GM12878 (cell line): ENCODE data around the gene LILRB5. TPM values are rescaled to one million over a fixed set of nuclear protein-coding genes. Genes with fewer than 3 reads are reported as not detected.

Source experiments
- JUNB ChIP-seq: IDR thresholded peaks from 2 replicates; pipeline ENCODE4 v1.6.1; 2016; ENCODE audit warnings: antibody characterized with exemption, mild to moderate bottlenecking
- microRNA-seq: library from miRNA; unstranded; fragments of <30 nt; microRNA quantifications from one replicate; pipeline ENCODE4, GENCODE V29; 2018
- polyA plus RNA-seq, 11 experiments: library from polyadenylated mRNA; depleted of rRNA in 4 of 11; unstranded in 6 of 11; stranded (reverse) in 5 of 11; fragments of >200 nt; fragmentation: Nextera tagmentation in 4 of 11; fragmentation: Illumina TruSeq in 1 of 11; extraction: Ambion mirVana in 4 of 11; extraction: Trizol in 1 of 11; gene quantifications; 1 replicate in 1 of 11; 2 replicates in 10 of 11; pipeline versions ENCODE4 v1.2.1 to v1.2.3, GENCODE V29; 2011 to 2016; ENCODE audit warnings: inconsistent platforms in 2 of 11, missing spikeins in 2 of 11, low read depth in 1 of 11
- small RNA-seq: library from RNA; depleted of rRNA; stranded (forward); fragments of <200 nt; gene quantifications from one replicate; pipeline ENCODE3, GENCODE V24; 2014
- total RNA-seq, 4 experiments: library from RNA; depleted of rRNA in 3 of 4; stranded (reverse); fragments of >200 nt in 3 of 4; fragmentation: Illumina TruSeq in 1 of 4; extraction: Trizol in 1 of 4; gene quantifications; 2 replicates each; pipeline versions ENCODE4 v1.2.1 to v1.2.3, GENCODE V29; 2013 to 2021
- TF ChIP-seq, protein P1 (sequence below): fragments of 450-650 bp; IDR thresholded peaks from 2 replicates; pipeline ENCODE4 v1.6.1; 2018; ENCODE audit warnings: borderline replicate concordance, mild to moderate bottlenecking; ENCODE audit not compliant: partially characterized antibody
- TF ChIP-seq, protein P2 (sequence below): IDR thresholded peaks from 2 replicates; pipeline ENCODE4 v1.6.1; 2011; ENCODE audit warnings: borderline replicate concordance, low read depth, mild to moderate bottlenecking, moderate library complexity, mixed read lengths, low read length; ENCODE audit not compliant: insufficient read depth; ENCODE audit errors: extremely low read length

LILRB5 gene
- total and polyA plus RNA-seq, 10 of the 15 experiments (the other 5 are each of a cell fraction or from before 2014, with no cell fraction given): 0.01 to 0.13 TPM; not detected in 8

DNA sequence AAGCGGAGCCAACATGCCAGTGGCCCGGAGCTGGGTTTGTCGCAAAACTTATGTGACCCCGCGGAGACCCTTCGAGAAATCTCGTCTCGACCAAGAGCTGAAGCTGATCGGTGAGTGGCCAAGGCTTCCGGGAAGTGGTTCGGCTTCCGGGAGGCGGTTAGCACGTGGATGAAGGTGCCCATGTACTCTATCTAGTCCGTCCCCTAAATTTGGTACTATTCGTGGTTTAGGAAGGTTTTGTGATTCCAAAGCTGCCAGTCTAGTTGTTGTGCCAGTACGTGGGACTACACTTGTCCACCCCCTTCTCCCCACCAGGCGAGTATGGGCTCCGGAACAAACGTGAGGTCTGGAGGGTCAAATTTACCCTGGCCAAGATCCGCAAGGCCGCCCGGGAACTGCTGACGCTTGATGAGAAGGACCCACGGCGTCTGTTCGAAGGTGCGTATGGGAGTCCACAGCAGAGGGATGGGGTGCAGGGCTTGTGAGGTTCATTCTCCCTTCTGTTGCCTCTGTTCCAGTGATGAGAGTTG lies 55.8 kb downstream of the LILRB5 start (continued):
- TF ChIP-seq, protein P1, sequence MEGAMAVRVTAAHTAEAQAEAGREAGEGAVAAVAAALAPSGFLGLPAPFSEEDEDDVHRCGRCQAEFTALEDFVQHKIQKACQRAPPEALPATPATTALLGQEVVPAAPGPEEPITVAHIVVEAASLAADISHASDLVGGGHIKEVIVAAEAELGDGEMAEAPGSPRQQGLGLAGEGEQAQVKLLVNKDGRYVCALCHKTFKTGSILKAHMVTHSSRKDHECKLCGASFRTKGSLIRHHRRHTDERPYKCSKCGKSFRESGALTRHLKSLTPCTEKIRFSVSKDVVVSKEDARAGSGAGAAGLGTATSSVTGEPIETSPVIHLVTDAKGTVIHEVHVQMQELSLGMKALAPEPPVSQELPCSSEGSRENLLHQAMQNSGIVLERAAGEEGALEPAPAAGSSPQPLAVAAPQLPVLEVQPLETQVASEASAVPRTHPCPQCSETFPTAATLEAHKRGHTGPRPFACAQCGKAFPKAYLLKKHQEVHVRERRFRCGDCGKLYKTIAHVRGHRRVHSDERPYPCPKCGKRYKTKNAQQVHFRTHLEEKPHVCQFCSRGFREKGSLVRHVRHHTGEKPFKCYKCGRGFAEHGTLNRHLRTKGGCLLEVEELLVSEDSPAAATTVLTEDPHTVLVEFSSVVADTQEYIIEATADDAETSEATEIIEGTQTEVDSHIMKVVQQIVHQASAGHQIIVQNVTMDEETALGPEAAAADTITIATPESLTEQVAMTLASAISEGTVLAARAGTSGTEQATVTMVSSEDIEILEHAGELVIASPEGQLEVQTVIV: no peak
- TF ChIP-seq JUNB: no peak
- TF ChIP-seq, protein P2, sequence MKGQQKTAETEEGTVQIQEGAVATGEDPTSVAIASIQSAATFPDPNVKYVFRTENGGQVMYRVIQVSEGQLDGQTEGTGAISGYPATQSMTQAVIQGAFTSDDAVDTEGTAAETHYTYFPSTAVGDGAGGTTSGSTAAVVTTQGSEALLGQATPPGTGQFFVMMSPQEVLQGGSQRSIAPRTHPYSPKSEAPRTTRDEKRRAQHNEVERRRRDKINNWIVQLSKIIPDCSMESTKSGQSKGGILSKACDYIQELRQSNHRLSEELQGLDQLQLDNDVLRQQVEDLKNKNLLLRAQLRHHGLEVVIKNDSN: no peak

Small RNA genes within 50 kb of the gene (microRNA-seq; reads per million reads assigned to microRNA genes)
- not detected for gene MIR4752

Small RNA genes within 50 kb of the gene (small RNA-seq; reads per million reads assigned to genes)
- gene AC245884.12 (not detected), gene MIR4752 (not detected), gene RNU6-1307P (not detected)

Other genes with a start within 250 kb of the LILRB5 start
Only the 7 nearest of the 23 such genes appear.
- 23.8 and 28.1 TPM in 2 replicates for gene MBOAT7, start 67.7 kb downstream of the LILRB5 start, total RNA-seq (2014; rRNA removed)
- 8.0 and 8.6 TPM in 2 replicates for gene MBOAT7, start 67.7 kb downstream of the LILRB5 start, total RNA-seq (2014; rRNA removed; fragmentation: Illumina TruSeq; extraction: Trizol)
- gene MBOAT7, start 67.7 kb downstream of the LILRB5 start, total RNA-seq (2021): 38.8 and 43.0 TPM in 2 replicates
- 3.6 and 8.5 TPM in 2 replicates for gene MBOAT7, start 67.7 kb downstream of the LILRB5 start, polyA plus RNA-seq (2011; rRNA removed)
- gene MBOAT7, start 67.7 kb downstream of the LILRB5 start, polyA plus RNA-seq (2014; fragmentation: Illumina TruSeq; extraction: Trizol): 8.2 and 15.7 TPM in 2 replicates
- gene MBOAT7, start 67.7 kb downstream of the LILRB5 start, polyA plus RNA-seq (2014; fragmentation: Nextera tagmentation; extraction: Ambion mirVana): 1 to 10 TPM in 1 of 2 experiments, under 1 TPM in 1; 0.69 to 1.4 TPM
- gene MBOAT7, start 67.7 kb downstream of the LILRB5 start, polyA plus RNA-seq (2014; rRNA removed): 27.8 and 34.4 TPM in 2 replicates
- 10 to 100 TPM; 37.1 to 44.5 TPM for gene MBOAT7, start 67.7 kb downstream of the LILRB5 start, polyA plus RNA-seq (2016; fragmentation: Nextera tagmentation; extraction: Ambion mirVana)
- gene TSEN34, start 66.0 kb downstream of the LILRB5 start, total RNA-seq (2014; rRNA removed): 20.8 and 21.2 TPM in 2 replicates
- 8.2 and 8.9 TPM in 2 replicates for gene TSEN34, start 66.0 kb downstream of the LILRB5 start, total RNA-seq (2014; rRNA removed; fragmentation: Illumina TruSeq; extraction: Trizol)
- 18.9 and 22.0 TPM in 2 replicates for gene TSEN34, start 66.0 kb downstream of the LILRB5 start, total RNA-seq (2021)
- gene TSEN34, start 66.0 kb downstream of the LILRB5 start, polyA plus RNA-seq (2011; rRNA removed): 11.5 and 14.7 TPM in 2 replicates
- gene TSEN34, start 66.0 kb downstream of the LILRB5 start, polyA plus RNA-seq (2014; fragmentation: Illumina TruSeq; extraction: Trizol): 1.9 and 5.3 TPM in 2 replicates
- gene TSEN34, start 66.0 kb downstream of the LILRB5 start, polyA plus RNA-seq (2014; fragmentation: Nextera tagmentation; extraction: Ambion mirVana): 1 to 10 TPM; 1.0 to 4.2 TPM
- gene TSEN34, start 66.0 kb downstream of the LILRB5 start, polyA plus RNA-seq (2014; rRNA removed): 26.5 and 26.9 TPM in 2 replicates
- gene TSEN34, start 66.0 kb downstream of the LILRB5 start, polyA plus RNA-seq (2016; fragmentation: Nextera tagmentation; extraction: Ambion mirVana): 10 to 100 TPM; 29.8 to 35.9 TPM
- 5,407 and 5,598 TPM in 2 replicates for gene RPS9, start 56.4 kb downstream of the LILRB5 start, total RNA-seq (2014; rRNA removed)
- 2,351 TPM in 2 replicates for gene RPS9, start 56.4 kb downstream of the LILRB5 start, total RNA-seq (2014; rRNA removed; fragmentation: Illumina TruSeq; extraction: Trizol)
- gene RPS9, start 56.4 kb downstream of the LILRB5 start, total RNA-seq (2021): 2,143 and 2,183 TPM in 2 replicates
- 1,412 and 2,202 TPM in 2 replicates for gene RPS9, start 56.4 kb downstream of the LILRB5 start, polyA plus RNA-seq (2011; rRNA removed)
- gene RPS9, start 56.4 kb downstream of the LILRB5 start, polyA plus RNA-seq (2014; fragmentation: Illumina TruSeq; extraction: Trizol): 1,194 and 2,970 TPM in 2 replicates
- 100 to 1,000 TPM; 629 to 815 TPM for gene RPS9, start 56.4 kb downstream of the LILRB5 start, polyA plus RNA-seq (2014; fragmentation: Nextera tagmentation; extraction: Ambion mirVana)
- 6,524 and 7,847 TPM in 2 replicates for gene RPS9, start 56.4 kb downstream of the LILRB5 start, polyA plus RNA-seq (2014; rRNA removed)
- 100 to 1,000 TPM; 890 to 896 TPM for gene RPS9, start 56.4 kb downstream of the LILRB5 start, polyA plus RNA-seq (2016; fragmentation: Nextera tagmentation; extraction: Ambion mirVana)
- 0.06 TPM in 1 of 2 replicates, not detected in the other for gene LILRB3, start 34.3 kb downstream of the LILRB5 start, total RNA-seq (2014; rRNA removed)
- gene LILRB3, start 34.3 kb downstream of the LILRB5 start, total RNA-seq (2014; rRNA removed; fragmentation: Illumina TruSeq; extraction: Trizol): not detected in 2 replicates
- gene LILRB3, start 34.3 kb downstream of the LILRB5 start, total RNA-seq (2021): 0.18 and 0.29 TPM in 2 replicates
- gene LILRB3, start 34.3 kb downstream of the LILRB5 start, polyA plus RNA-seq (2011; rRNA removed): 0.62 and 1.1 TPM in 2 replicates
- 0.16 and 2.5 TPM in 2 replicates for gene LILRB3, start 34.3 kb downstream of the LILRB5 start, polyA plus RNA-seq (2014; fragmentation: Illumina TruSeq; extraction: Trizol)
- gene LILRB3, start 34.3 kb downstream of the LILRB5 start, polyA plus RNA-seq (2014; fragmentation: Nextera tagmentation; extraction: Ambion mirVana): under 1 TPM; 0.04 to 0.31 TPM
- gene LILRB3, start 34.3 kb downstream of the LILRB5 start, polyA plus RNA-seq (2014; rRNA removed): 0.11 and 0.12 TPM in 2 replicates
- under 1 TPM; 0.20 to 0.32 TPM for gene LILRB3, start 34.3 kb downstream of the LILRB5 start, polyA plus RNA-seq (2016; fragmentation: Nextera tagmentation; extraction: Ambion mirVana)
- 0.11 TPM in 1 of 2 replicates, not detected in the other for gene LILRA6, start 14.5 kb downstream of the LILRB5 start, total RNA-seq (2014; rRNA removed)
- not detected in 2 replicates for gene LILRA6, start 14.5 kb downstream of the LILRB5 start, total RNA-seq (2014; rRNA removed; fragmentation: Illumina TruSeq; extraction: Trizol)
- 0.10 TPM in 1 of 2 replicates, not detected in the other for gene LILRA6, start 14.5 kb downstream of the LILRB5 start, total RNA-seq (2021)
- gene LILRA6, start 14.5 kb downstream of the LILRB5 start, polyA plus RNA-seq (2011; rRNA removed): 1.2 and 1.7 TPM in 2 replicates
- gene LILRA6, start 14.5 kb downstream of the LILRB5 start, polyA plus RNA-seq (2014; fragmentation: Illumina TruSeq; extraction: Trizol): 0.07 TPM in 1 of 2 replicates, not detected in the other
- gene LILRA6, start 14.5 kb downstream of the LILRB5 start, polyA plus RNA-seq (2014; fragmentation: Nextera tagmentation; extraction: Ambion mirVana): under 1 TPM; 0.04 to 0.05 TPM
- 0.09 and 0.19 TPM in 2 replicates for gene LILRA6, start 14.5 kb downstream of the LILRB5 start, polyA plus RNA-seq (2014; rRNA removed)
- gene LILRA6, start 14.5 kb downstream of the LILRB5 start, polyA plus RNA-seq (2016; fragmentation: Nextera tagmentation; extraction: Ambion mirVana): under 1 TPM in 1 of 2 experiments, not detected in 1; 0.05 TPM
- 0.17 TPM in 1 of 2 replicates, not detected in the other for gene LILRB2, start 23.8 kb upstream of the LILRB5 start, total RNA-seq (2014; rRNA removed)
- gene LILRB2, start 23.8 kb upstream of the LILRB5 start, total RNA-seq (2014; rRNA removed; fragmentation: Illumina TruSeq; extraction: Trizol): 0.09 TPM in 2 replicates
- not detected in 2 replicates for gene LILRB2, start 23.8 kb upstream of the LILRB5 start, total RNA-seq (2021)
- gene LILRB2, start 23.8 kb upstream of the LILRB5 start, polyA plus RNA-seq (2011; rRNA removed): 0.08 TPM in 1 of 2 replicates, not detected in the other
- 0.15 TPM in 1 of 2 replicates, not detected in the other for gene LILRB2, start 23.8 kb upstream of the LILRB5 start, polyA plus RNA-seq (2014; fragmentation: Illumina TruSeq; extraction: Trizol)
- not detected for gene LILRB2, start 23.8 kb upstream of the LILRB5 start, polyA plus RNA-seq (2014; fragmentation: Nextera tagmentation; extraction: Ambion mirVana)
- gene LILRB2, start 23.8 kb upstream of the LILRB5 start, polyA plus RNA-seq (2014; rRNA removed): 0.11 and 0.15 TPM in 2 replicates
- gene LILRB2, start 23.8 kb upstream of the LILRB5 start, polyA plus RNA-seq (2016; fragmentation: Nextera tagmentation; extraction: Ambion mirVana): under 1 TPM in 1 of 2 experiments, not detected in 1; 0.18 TPM
- 0.73 and 0.76 TPM in 2 replicates for gene LILRA5, start 55.9 kb upstream of the LILRB5 start, total RNA-seq (2014; rRNA removed)
- gene LILRA5, start 55.9 kb upstream of the LILRB5 start, total RNA-seq (2014; rRNA removed; fragmentation: Illumina TruSeq; extraction: Trizol): 0.31 and 0.32 TPM in 2 replicates
- 0.41 and 0.51 TPM in 2 replicates for gene LILRA5, start 55.9 kb upstream of the LILRB5 start, total RNA-seq (2021)
- not detected in 2 replicates for gene LILRA5, start 55.9 kb upstream of the LILRB5 start, polyA plus RNA-seq (2011; rRNA removed)
- 0.31 TPM in 1 of 2 replicates, not detected in the other for gene LILRA5, start 55.9 kb upstream of the LILRB5 start, polyA plus RNA-seq (2014; fragmentation: Illumina TruSeq; extraction: Trizol)
- under 1 TPM in 1 of 2 experiments, not detected in 1; 0.05 TPM for gene LILRA5, start 55.9 kb upstream of the LILRB5 start, polyA plus RNA-seq (2014; fragmentation: Nextera tagmentation; extraction: Ambion mirVana)
- gene LILRA5, start 55.9 kb upstream of the LILRB5 start, polyA plus RNA-seq (2014; rRNA removed): 0.18 and 1.2 TPM in 2 replicates
- not detected for gene LILRA5, start 55.9 kb upstream of the LILRB5 start, polyA plus RNA-seq (2016; fragmentation: Nextera tagmentation; extraction: Ambion mirVana)